GM18508 (cell line): ENCODE results near the gene CACTIN.

Source experiments
- ATAC-seq: cut with Tn5 transposase; IDR thresholded peaks from one replicate; pipeline ENCODE4 v1.9.1; 2021; ENCODE audit warnings: moderate number of reproducible peaks; ENCODE audit not compliant: insufficient read depth, unreplicated experiment

CACTIN gene

DNA sequence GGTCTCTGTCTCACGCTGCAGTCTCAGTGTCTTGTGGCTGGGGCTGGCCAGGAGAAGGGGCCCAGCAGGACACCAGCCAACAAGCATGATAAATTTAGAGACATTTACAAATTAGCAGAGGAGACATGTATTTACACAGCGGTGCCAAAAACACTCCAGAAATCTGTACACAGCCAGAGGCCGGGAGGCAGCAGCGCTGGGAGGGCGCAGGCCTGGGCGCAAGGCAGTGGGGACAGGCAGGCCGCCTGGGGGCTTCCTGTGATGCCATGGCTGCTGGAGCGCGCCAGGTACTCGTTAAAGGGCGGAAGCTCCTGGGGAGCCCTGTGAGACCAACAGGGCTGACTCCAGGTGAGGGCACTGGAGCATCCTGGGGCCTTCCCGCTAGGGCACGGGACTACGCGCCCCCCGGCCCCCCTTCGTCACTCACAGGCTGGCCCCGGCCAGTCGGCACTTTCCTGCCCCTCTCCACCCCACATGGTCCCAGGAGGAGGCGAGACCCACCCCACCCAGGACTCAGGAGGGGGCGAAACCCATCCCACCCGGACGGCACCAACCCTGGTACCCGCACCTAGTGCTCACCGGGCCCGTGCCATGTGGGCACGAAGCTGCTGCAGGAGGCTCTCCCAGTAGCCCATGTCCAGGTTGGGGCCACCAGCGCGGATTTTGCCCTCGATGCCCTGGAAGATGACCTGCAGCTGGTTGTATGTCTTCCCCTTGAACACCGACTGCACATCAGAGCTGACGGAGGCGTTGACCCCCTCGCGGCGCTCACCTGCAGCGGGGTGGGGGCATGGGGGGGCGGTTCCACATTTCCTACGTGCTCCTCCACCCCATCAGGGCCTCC is 12.6 kb downstream of the CACTIN start:
- no peak for ATAC-seq

DNA sequence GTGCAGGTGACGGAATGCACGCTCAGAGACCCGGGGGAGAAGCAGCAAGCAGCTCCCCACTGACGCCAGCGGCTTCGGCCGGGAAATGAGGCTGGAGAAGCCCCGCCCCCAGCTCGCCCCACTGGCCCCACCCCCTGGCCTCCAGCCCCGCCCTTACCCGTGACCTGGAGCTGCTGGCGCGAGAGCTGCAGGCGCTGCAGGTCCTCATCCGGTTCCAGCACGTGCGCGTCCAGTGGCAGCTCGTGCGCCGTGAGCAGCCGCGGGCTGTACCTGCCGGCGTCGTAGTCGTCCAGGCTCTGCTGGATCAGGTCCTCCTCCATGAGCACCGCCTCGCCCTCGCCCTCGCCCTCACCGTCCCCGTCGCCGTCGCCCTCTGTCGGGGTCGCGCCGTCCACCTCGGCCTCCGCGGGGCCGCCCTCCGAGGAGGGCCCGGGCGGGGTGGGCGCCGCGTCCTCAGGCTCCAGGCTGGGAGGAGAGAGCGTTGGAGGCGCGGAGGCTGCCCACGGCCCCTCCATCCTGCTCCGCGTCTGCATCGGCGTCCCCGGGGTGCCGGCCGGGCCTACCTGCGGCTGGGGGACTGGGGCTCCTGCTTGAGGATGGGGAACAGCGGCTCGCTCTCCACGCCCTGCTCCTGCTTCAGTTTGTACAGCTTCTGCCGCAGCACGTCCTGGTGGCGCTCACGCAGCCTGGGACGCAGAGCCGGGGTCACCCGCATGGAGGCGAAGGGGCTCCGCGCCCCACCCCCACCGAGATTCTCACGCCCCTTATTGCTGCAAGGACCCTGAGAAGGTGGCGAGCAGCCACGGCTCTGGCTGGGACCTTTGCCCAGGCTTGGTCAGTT is 13.5 kb downstream of the CACTIN start:
- no peak for ATAC-seq

DNA sequence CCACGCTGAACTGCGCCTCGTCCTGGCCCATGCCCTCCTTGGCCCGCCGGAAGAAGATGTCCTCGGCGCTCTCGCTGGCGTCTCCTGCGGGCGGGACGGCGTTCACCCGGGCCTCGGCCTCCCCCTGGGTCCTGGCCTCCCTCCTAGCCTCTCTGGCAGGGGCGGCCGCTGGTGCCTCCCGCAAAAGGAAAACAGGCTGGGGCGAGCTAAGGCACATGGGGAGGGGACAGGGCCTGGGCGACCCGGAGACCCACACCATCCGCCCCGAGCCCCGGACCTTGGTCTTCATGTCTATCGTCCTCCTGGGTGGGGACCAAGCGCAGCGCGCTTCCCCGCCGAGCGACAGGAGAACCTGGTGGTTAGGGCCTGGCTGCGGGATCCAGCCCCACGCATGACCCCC is 14.3 kb downstream of the CACTIN start:
- ATAC-seq = no peak

DNA sequence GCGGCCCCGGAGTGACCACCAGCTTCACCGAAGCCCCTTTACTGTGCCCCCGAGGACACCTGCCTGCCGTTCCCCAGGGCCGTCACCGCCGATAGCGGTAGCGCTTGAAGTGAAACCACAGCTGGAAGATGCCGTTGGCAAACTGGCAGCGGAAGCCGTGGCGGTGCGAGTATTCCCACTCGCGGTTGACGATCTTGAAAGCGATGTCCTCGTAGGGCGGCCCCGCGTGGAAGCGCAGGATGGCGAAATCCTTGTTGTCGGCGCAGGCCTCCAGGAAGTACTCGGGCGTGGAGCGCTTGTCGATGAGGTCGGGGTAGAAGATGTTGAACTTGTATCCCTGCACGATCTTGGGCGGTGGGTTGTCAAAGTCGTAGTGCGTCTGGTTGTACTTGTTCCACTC is 14.7 kb downstream of the CACTIN start:
- no peak for ATAC-seq

DNA sequence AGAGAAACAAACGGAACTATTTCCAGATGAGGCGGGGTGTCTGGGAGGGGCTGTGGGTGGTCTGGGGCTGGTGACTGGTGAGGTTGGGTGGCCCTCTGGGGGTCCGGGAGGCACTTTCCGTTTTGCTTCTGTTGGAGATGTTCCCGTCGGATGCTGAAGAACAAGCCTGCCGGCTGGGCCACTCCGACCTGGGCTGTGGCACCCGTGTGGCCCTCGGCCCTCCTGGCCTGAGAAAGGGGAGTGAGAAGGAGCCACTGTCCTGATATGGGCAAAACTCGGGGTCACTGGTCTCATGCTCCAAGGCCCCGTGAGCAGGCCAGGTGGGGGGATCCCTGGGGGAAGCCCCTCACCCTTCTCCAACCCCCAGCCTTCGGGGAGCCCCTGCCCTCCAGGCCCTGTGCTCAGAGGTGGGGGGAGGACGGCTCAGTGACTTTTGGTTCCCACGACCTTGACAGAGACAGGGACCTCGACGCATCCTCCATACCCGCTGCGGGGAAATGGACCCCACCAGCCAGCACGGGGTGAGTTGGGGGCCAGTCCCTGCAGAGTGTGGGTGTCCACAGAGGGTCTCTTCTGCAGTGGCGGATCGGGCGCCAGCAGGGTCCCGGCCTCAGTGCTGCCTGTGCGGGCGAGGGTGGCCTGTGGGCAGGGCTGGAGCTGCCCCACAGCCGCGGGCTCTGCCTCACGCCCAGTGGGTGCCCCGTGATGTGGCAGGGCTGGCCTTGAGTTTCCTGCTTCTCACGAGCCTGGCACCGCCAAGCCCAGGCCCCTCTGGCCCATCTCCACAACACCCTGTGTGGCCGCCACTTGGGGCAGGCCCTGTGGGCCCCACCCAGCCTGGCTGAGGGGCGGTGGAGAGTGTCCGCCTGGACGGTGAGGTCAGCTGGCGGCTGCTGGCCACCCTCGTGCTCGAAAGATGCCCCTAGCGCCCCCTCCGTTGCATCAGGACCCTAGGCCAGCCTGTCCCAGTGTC is 15.6 kb downstream of the CACTIN start:
- no peak for ATAC-seq

DNA sequence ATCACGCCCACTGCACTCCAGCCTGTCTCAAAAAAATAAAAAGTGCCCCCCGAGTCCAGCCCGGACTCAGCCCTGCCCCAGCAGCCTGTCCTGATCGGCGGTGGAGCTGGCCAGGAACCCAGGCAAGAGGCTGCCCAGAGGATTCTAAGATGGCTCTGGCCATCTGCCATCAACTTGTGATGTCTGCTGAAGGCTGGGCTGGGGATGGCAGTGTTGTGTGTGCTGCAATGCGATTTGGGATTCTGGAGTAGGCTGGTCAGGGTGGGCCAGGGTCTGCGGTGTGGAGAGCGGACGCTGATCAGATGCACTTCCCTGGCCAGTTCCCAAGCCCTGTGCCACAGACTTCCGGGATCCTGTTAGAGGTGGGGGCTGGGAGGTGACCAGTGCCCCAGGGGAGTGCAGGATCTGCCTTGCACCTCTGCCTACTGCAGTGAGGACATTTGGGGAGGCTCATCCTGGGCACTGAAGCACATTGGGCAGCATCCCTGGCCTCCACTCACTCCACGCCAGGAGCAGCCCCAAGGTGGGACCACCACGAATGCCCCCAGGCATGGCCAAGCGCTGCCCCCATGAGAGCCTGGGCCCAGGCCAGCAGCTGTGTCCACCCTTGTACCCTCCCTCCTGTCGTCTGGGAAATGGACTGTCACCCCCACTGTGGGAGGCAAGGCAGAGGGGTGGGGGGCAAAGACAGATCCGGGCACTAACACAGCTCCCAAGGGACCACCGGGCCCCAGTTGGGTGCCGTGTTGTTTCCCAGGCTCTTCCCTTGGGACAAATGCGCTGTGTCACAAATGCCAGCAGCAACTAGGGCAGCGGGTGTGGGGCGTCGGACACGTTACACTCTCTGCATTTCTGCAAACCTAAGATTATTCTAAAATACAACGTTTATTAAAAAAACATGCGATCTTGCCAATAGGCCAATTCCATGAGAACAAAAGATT is 16.5 kb downstream of the CACTIN start:
- ATAC-seq = no peak

DNA sequence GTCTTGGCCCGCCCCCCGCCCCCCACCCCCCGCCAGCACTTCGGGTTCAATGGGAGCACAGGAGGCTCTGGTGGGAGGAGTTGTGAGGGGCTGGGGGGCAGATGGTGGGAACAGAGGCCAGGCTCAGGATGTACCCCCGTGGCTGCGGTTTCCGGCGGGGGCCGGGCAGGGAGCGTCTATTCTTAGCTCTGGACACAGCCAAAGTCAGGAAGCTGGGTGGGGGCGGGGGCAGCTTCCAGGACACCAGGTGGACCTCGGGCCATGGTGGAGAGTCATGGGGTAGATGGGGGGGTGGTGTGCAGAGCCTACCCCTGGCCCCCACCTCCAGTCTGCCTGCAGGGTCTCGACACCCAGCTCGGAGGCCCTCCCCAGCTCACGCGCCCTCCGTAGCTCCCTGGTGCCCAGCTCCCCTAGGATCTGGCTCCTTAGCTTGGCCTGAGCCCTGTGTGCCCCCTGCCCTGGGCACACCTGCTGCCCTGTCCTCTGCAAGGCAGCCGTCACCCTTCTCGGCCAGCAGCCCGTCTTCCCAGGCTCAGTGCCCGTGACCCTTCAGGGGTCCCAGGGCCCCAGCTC is 17.8 kb downstream of the CACTIN start:
- no peak for ATAC-seq

DNA sequence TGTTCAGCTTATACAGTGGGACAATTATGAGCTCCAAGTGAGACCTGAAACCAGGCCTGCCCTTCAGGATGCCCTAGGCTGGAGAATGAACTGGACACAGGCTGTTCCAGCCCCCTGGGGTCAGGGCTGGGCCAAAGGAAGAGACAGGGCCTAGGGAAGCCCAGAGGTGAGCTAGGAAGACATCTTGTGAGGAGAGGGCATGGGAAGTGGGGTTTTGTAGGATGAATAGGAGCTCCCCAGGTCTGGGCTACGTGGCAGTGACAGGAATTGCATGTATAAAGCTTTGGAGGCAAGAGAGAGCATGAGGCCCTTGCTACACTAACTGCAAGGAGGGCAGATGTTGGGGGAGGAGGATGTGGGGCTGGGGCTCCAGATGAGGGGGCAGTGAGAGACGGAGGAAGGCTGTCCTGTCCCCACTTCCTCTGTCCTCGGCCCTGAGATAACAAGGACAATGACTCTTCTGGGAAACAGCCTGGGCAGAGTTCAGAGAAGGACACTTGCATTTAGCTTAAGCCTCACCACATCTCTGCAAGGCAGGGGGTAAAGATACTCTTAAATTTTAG is 18.4 kb downstream of the CACTIN start:
- no peak for ATAC-seq

DNA sequence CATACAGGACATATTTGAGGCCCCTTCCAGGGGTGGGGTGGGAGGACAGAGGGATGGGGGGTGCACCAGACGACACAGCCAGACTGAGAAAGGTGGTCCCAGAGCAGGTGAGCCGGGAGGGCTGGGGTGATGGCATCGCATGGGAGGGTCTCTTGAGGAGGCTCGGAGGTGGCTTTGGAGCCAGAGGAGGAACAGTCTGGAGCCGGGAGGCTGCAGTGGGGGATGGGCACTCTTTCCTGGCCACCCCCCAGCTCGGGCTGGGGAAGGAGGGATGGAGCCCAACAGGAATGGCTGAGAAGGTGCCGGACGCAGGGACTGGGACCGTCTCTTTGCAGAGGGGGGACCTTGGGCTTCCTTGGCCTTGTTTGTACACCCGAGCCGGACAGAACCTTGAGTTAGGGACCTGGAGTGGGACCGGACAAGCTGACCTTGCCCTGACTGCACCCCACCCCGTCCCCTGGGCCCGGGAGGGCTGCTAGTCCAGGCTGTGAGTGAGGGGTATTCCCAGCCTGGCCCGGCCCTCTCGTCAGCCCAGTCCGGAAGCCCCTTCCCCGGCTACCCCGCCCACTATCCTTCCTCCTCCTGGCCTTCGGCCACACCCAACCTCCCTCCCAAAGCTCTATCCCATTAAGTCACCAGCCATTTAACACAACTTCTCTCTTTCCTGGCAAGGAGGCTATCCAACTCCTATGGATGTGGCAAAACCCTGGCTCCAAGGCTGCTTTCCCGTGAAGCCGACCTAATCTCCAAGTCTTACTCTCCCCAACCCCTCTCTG is 19.1 kb downstream of the CACTIN start:
- no peak for ATAC-seq

DNA sequence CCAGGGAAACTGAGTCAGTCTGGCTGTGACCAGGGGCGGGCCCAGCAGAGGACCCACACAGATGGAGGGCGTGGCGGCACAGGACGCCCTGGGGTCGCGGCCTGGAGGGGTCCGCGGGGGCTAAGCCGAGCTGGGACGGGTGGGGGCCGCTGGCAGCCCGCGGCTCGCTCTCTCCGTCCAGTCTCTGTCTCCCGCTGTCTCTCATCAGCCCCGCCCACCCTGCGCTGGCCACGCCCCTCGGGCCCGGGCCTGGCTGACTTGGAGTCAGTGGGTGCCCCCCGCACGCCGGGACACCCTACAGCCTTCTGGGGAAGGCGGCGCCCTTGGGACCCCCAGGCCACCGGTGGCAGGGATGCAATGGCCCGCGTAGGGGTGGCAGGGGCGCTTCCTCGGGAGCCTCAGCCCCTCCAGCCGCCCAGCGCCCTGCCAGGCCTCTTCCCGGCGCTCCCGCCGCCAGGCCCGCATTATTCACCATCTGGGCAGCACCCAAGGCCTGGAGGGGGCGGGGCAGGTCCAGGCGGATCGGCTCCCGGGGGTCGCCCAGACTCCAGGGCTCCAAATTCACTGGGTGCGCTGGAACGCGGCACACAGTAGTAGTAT is 19.8 kb downstream of the CACTIN start, which contains the start of gene TBXA2R:
Gene TBXA2R, minus strand, starts transcription at position 186 of the 600 bp plus-strand sequence. CDS start 6,241 bp downstream, outside the sequence.
- no peak for ATAC-seq

DNA sequence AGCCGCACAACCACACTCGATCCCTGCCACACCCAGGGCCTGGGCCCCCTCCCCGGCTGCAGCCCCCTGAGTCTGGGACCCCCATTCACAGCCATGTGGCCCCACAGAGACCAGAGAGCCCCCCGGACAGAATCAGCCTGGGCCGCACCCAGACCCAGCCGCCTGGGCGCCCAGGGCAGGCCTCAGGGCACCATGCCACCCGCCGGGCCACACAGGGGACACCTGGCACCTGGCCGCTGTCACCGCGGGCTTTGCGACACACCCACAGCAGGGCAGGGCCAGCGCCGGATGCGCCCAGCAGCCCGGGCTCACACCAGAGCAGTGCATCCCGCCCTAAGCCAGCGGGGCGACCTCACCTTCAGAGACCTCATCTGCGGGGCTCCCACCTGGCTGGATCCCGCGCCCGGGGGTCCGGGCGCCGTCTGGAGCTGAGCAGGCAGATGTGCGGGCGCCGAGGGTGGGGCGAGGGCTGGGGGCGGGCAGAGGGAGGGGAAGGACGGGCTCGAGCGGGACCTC is 20.4 kb downstream of the CACTIN start:
- no peak for ATAC-seq

DNA sequence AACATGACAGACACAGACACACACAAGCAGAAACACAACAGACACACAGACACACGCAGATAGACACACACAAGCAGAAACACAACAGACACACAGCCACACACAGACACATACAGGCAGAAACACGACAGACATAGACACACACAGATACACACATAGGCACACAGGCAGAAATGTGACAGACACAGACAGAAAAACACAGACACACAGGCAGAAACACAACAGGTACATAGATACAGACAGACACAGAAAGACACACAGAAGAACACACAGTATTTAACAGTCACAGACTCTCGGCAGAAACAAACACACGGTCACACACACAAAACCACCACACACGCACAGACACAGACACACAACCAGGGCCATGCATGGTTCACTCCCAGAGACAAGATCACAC is 20.8 kb downstream of the CACTIN start:
- no peak for ATAC-seq

DNA sequence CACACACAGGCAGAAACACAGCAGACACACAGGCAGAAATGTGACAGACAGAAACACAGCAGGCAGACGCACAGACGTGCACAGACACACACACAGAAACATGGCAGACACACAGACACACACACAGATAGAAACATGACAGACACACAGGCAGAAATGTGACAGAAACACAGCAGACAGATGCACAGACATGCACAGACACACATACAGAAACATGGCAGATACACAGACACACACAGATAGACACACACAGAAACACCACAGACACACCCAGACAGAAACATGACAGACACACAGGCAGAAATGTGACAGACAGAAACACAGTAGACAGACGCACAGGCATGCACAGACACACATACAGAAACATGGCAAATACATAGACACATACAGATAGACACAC is 21.2 kb downstream of the CACTIN start:
- no peak for ATAC-seq

DNA sequence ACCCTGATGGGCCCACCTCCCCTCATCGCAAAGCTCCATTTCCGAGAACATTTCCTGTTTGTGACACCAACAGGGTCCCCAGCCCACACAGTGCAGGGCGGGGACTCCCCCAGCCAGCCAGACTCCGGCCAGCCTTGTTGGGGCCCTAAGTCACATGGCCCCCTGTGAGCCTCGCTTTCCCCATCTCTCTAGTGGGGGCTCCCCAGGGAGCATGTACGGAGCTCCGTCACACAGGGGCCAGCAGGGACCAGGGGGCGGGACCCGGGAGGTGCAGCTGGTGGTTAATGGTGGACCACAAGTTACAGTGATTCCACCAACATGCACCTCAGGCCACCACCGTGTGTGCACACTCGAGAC is 21.6 kb downstream of the CACTIN start:
- ATAC-seq = no peak

DNA sequence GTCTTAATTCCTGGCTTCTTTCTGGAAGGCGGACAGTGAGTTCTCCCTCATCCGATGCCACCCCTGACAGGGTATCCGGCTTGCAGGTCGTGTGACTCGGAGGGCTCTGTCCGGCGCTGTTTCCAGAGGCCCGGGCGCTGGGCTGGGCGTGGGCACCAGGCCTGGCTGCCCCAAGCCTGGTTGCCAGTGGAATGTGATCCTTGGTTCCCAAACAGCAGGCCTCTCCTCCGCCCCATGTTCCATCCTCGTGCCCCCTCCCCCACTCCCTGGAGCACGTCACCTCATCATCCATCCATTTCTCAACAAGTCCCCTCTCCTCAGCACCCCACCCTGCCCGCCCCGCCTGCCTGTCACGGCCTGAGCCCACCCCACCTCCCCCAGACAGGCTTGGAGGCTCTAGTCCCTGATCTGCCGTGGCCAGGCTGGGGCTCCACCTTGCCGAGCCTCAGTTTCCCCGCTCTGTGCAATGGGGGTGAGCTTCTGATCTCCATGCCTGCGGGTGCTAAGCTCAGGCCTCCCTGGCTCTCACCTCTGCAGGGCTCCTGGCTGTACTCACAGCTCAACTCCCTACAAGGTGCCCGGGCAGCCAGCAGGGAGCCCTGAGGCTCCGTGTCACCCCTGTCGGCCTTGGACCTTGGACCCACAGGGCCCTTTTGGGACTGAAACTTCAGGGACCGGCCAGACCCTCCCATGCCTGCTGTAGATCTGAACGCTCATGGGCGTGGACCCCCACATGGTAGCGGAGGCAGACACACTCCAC is 22.2 kb downstream of the CACTIN start:
- ATAC-seq = no peak

DNA sequence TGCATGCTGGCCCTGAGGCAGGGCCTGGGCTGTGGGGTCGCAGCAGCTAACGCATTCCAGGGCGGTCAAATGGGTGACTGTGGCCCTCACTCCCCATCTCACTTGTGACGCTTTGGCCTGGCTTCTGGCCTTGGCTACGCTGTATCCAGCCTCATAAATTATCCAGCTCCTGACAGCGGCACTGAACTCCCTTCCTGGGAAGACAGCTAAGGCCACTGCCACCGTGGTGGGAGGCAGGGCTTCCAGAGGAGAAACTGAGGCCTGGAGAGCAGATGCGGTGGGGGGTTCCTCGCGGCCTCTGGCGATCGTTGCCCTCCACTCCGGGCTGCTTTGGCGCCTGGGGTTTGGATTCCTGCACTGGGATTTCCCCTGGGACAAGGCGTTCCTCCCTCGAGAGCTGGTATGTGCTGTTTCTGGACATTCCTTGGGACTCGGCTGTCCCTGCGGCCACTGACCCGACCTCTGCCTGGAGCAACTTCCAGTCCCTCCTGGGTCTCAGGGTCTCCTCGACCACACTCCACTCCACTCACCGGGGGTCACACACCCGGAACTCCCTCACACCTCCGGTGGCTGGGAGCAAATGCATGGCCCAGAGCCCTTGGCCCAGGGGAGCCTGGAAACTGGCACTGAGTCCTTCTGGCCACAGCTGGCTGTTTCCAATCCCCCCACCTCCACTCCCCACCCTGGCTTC is 23.3 kb downstream of the CACTIN start:
- ATAC-seq = no peak
